ENCODE data around the gene MYT1.

GRCh38 chr20:64156136-64156885, 7.9 kb upstream of the MYT1 start:
- TF ChIP-seq CTCF (IDR thresholded peaks at IDR 0.05) (no peak), POLR2A (IDR thresholded peaks at IDR 0.05) (no peak)
